CD4-positive, alpha-beta T cell treated with Interleukin-6 at 100 ng/mL for 8 hours (primary cell): ENCODE data around the gene FLT3LG.
"Not testable (repeated sequence)": the region's sequence is repeated elsewhere in the genome, so short reads cannot be mapped to it uniquely, and the experiment has no call there.

Experiments
- DNase-seq: peaks from one replicate; pipeline ENCODE4 v3.0.0-alpha.2; 2020; ENCODE audit warnings: mixed read lengths, low spot score

Gene FLT3LG

GRCh38 chr19:49441210-49441959 is 32.6 kb upstream of the FLT3LG start, which contains the start of gene SLC17A7:
Gene SLC17A7, minus strand, starts transcription at chr19:49441527. Its CDS starts 148 bp downstream, at chr19:49441379.
- peak; percentile 8 for DNase-seq

- DNase-seq: no peak
Observed at GRCh38 chr19:49441960-49442350, 32.1 kb upstream of the FLT3LG start.

- no peak for DNase-seq
Observed at GRCh38 chr19:49442354-49442753, 31.7 kb upstream of the FLT3LG start.

- peak; percentile 24 for DNase-seq
Observed at GRCh38 chr19:49442771-49443365, 31.1 kb upstream of the FLT3LG start.

GRCh38 chr19:49443366-49444099 is 30.5 kb upstream of the FLT3LG start:
- peak; percentile 92 for DNase-seq

GRCh38 chr19:49444100-49444700 is 29.8 kb upstream of the FLT3LG start:
- not testable (repeated sequence) for DNase-seq

- DNase-seq: no peak
Observed at GRCh38 chr19:49445997-49446396, 28.0 kb upstream of the FLT3LG start.

GRCh38 chr19:49447485-49448431 is 26.3 kb upstream of the FLT3LG start:
- no peak for DNase-seq

GRCh38 chr19:49448432-49448786 is 25.6 kb upstream of the FLT3LG start:
- no peak for DNase-seq

- DNase-seq: no peak
Observed at GRCh38 chr19:49450405-49450804, 23.6 kb upstream of the FLT3LG start.

GRCh38 chr19:49451430-49452181 is 22.4 kb upstream of the FLT3LG start, which contains the start of gene PIH1D1:
Gene PIH1D1, minus strand, starts transcription at chr19:49451814. Its CDS starts 240 bp downstream, at chr19:49451574.
- peak; percentile 98 for DNase-seq

GRCh38 chr19:49453013-49453756 is 20.8 kb upstream of the FLT3LG start, which contains the start of gene ALDH16A1:
Gene ALDH16A1, plus strand, starts transcription at chr19:49453225. Its CDS starts 107 bp downstream, at chr19:49453332.
- peak; percentile 98 for DNase-seq

GRCh38 chr19:49453757-49454240 is 20.2 kb upstream of the FLT3LG start:
- no peak for DNase-seq

- no peak for DNase-seq
Observed at GRCh38 chr19:49455773-49456172, 18.2 kb upstream of the FLT3LG start.

- DNase-seq: no peak
Observed at GRCh38 chr19:49456326-49456725, 17.7 kb upstream of the FLT3LG start.

- DNase-seq: no peak
Observed at GRCh38 chr19:49458567-49458903, 15.5 kb upstream of the FLT3LG start.

- DNase-seq: no peak
Observed at GRCh38 chr19:49459388-49459787, 14.6 kb upstream of the FLT3LG start.

GRCh38 chr19:49461130-49461529 is 12.9 kb upstream of the FLT3LG start:
- not testable (repeated sequence) for DNase-seq

GRCh38 chr19:49461656-49462055 is 12.4 kb upstream of the FLT3LG start:
- no peak for DNase-seq

GRCh38 chr19:49462492-49462891 is 11.5 kb upstream of the FLT3LG start:
- no peak for DNase-seq
